Measurements from ENCODE around the gene MFGE8. TPM values are rescaled to one million over a fixed set of nuclear protein-coding genes. Genes with fewer than 3 reads are reported as not detected.

Gene MFGE8
- total and polyA plus RNA-seq, 9 of the 15 experiments (the other 6 are each of a cell fraction or from before 2014, with no cell fraction given), result 2.3 to 142 (median 62.3) TPM

DNA sequence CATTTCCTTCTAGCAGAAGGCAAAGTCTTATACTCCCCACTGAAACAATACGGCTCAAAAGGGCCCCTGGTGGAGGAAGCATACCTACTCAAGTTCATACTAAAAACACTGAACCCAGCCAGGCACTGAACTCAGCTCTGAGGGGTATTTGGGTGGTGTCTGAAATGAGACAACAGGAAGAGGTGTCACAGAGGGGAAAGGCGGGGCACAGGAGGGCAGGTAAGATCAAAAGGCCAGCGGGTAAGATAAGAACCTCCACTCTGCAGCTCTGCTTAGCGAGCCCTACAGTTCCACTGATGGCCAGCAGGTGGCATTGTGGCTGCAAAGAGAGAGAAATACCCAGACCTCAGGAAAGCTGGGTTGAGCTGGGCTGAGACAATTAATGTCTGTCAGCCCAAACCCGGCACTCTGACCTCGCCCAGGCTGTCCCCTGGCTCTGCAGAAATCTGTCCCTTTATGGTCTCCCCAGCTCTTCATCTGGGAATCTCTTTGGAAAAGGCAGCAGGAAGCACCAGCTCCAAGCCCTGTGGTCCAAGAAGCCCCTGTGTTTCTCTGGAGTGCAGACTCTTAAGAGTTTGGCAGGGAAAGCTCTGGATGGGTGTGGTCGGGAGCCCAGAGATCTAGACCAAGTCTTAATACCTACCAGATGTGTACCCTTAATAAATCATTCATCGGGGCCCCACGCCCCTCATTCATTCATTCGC, 8.4 kb downstream of the MFGE8 start (continued):
- TF ChIP-seq, protein P1, sequence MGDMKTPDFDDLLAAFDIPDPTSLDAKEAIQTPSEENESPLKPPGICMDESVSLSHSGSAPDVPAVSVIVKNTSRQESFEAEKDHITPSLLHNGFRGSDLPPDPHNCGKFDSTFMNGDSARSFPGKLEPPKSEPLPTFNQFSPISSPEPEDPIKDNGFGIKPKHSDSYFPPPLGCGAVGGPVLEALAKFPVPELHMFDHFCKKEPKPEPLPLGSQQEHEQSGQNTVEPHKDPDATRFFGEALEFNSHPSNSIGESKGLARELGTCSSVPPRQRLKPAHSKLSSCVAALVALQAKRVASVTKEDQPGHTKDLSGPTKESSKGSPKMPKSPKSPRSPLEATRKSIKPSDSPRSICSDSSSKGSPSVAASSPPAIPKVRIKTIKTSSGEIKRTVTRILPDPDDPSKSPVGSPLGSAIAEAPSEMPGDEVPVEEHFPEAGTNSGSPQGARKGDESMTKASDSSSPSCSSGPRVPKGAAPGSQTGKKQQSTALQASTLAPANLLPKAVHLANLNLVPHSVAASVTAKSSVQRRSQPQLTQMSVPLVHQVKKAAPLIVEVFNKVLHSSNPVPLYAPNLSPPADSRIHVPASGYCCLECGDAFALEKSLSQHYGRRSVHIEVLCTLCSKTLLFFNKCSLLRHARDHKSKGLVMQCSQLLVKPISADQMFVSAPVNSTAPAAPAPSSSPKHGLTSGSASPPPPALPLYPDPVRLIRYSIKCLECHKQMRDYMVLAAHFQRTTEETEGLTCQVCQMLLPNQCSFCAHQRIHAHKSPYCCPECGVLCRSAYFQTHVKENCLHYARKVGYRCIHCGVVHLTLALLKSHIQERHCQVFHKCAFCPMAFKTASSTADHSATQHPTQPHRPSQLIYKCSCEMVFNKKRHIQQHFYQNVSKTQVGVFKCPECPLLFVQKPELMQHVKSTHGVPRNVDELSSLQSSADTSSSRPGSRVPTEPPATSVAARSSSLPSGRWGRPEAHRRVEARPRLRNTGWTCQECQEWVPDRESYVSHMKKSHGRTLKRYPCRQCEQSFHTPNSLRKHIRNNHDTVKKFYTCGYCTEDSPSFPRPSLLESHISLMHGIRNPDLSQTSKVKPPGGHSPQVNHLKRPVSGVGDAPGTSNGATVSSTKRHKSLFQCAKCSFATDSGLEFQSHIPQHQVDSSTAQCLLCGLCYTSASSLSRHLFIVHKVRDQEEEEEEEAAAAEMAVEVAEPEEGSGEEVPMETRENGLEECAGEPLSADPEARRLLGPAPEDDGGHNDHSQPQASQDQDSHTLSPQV (IDR thresholded peaks at IDR 0.05), result peak; percentile 55; the same call in 1 of the 2 replicates
- TF ChIP-seq, protein P2, sequence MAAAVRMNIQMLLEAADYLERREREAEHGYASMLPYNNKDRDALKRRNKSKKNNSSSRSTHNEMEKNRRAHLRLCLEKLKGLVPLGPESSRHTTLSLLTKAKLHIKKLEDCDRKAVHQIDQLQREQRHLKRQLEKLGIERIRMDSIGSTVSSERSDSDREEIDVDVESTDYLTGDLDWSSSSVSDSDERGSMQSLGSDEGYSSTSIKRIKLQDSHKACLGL (CRISPR knock-in tag; IDR thresholded peaks at IDR 0.05; ENCODE audit: borderline replicate concordance, poor library complexity, severe bottlenecking), result no peak
- TF ChIP-seq, protein P3, sequence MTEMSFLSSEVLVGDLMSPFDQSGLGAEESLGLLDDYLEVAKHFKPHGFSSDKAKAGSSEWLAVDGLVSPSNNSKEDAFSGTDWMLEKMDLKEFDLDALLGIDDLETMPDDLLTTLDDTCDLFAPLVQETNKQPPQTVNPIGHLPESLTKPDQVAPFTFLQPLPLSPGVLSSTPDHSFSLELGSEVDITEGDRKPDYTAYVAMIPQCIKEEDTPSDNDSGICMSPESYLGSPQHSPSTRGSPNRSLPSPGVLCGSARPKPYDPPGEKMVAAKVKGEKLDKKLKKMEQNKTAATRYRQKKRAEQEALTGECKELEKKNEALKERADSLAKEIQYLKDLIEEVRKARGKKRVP (CRISPR knock-in tag; IDR thresholded peaks at IDR 0.05), result no peak
- TF ChIP-seq XRCC5 (IDR thresholded peaks at IDR 0.05; ENCODE audit: low read depth, low read length) (peak; percentile 90), ZNF253 (CRISPR knock-in tag; conservative IDR thresholded peaks at IDR 0.05) (no peak), JUND (IDR thresholded peaks at IDR 0.05; ENCODE audit: borderline replicate concordance, low read depth, low read length) (0 out of 2 replicates have a peak, but pooled peaks have one; percentile 29), JUND (tag; IDR thresholded peaks at IDR 0.05; ENCODE audit: borderline replicate concordance, low read depth, low read length) (peak; percentile 22; the same call in 1 of the 3 replicates), MAZ (CRISPR knock-in tag; conservative IDR thresholded peaks at IDR 0.05 in 1 of 2, IDR thresholded peaks at IDR 0.05 in 1 of 2) (peak; percentile 24 to 55; a peak in 1 of 4 replicates), RAD21 (CRISPR knock-in tag; conservative IDR thresholded peaks at IDR 0.05 in 1 of 2, IDR thresholded peaks at IDR 0.05 in 1 of 2) (peak; percentile 94 to 95), PHB2 (IDR thresholded peaks at IDR 0.05; ENCODE audit: low read depth) (no peak), MYC (IDR thresholded peaks at IDR 0.05; ENCODE audit: low read depth, low read length) (peak; percentile 31; the same call in 1 of the 2 replicates), MYC (CRISPR knock-in tag; IDR thresholded peaks at IDR 0.05; ENCODE audit: borderline replicate concordance, low read depth) (no peak)
- TF ChIP-seq, protein P4, sequence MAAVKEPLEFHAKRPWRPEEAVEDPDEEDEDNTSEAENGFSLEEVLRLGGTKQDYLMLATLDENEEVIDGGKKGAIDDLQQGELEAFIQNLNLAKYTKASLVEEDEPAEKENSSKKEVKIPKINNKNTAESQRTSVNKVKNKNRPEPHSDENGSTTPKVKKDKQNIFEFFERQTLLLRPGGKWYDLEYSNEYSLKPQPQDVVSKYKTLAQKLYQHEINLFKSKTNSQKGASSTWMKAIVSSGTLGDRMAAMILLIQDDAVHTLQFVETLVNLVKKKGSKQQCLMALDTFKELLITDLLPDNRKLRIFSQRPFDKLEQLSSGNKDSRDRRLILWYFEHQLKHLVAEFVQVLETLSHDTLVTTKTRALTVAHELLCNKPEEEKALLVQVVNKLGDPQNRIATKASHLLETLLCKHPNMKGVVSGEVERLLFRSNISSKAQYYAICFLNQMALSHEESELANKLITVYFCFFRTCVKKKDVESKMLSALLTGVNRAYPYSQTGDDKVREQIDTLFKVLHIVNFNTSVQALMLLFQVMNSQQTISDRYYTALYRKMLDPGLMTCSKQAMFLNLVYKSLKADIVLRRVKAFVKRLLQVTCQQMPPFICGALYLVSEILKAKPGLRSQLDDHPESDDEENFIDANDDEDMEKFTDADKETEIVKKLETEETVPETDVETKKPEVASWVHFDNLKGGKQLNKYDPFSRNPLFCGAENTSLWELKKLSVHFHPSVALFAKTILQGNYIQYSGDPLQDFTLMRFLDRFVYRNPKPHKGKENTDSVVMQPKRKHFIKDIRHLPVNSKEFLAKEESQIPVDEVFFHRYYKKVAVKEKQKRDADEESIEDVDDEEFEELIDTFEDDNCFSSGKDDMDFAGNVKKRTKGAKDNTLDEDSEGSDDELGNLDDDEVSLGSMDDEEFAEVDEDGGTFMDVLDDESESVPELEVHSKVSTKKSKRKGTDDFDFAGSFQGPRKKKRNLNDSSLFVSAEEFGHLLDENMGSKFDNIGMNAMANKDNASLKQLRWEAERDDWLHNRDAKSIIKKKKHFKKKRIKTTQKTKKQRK (IDR thresholded peaks at IDR 0.05; ENCODE audit: borderline replicate concordance, low read depth, low read length), result no peak
- TF ChIP-seq, protein P5, sequence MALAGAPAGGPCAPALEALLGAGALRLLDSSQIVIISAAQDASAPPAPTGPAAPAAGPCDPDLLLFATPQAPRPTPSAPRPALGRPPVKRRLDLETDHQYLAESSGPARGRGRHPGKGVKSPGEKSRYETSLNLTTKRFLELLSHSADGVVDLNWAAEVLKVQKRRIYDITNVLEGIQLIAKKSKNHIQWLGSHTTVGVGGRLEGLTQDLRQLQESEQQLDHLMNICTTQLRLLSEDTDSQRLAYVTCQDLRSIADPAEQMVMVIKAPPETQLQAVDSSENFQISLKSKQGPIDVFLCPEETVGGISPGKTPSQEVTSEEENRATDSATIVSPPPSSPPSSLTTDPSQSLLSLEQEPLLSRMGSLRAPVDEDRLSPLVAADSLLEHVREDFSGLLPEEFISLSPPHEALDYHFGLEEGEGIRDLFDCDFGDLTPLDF (CRISPR knock-in tag; IDR thresholded peaks at IDR 0.05), result no peak

All from K562 (cell line).